Measurements from ENCODE around the gene CYLD. TPM values are rescaled to one million over a fixed set of nuclear protein-coding genes. Genes with fewer than 3 reads are reported as not detected.

The CYLD gene
- total and polyA plus RNA-seq, 7 donors = 7.9 to 45.3 (median 29.6) TPM

GRCh38 chr16:50833929-50834328 is 92.0 kb downstream of the CYLD start:
- WGBS, 2 donors = 83 to 86% methylated on average over 3 of the region's 3 CpGs
- Histone ChIP-seq H3K4me3 (no peak overlapping the region), H3K27me3 (no peaks in the 10 kb centered on the region), H3K36me3 (no peaks in the 10 kb centered on the region), H3K27ac (no peak overlapping the region), H3K4me1 (no peaks in the 10 kb centered on the region), H3K9me3 (no peaks in the 10 kb centered on the region)
- intact Hi-C loops (cut with DNase I) = no loop called here
- DNase-seq = no peak
- no peak for TF ChIP-seq POLR2AphosphoS5 (IDR thresholded peaks at IDR 0.05)
- TF ChIP-seq EP300 (IDR thresholded peaks at IDR 0.05) = no peak
- no peak for TF ChIP-seq POLR2A (IDR thresholded peaks at IDR 0.05)
- TF ChIP-seq CTCF (IDR thresholded peaks at IDR 0.05) = no peak

- H3K27me3 ChIP-seq = peaks cover 0 to 3% (median 0%) of the 10 kb centered on the region in 3 donors
- DNase-seq = no peak
- H3K36me3 ChIP-seq = no peaks in the 10 kb centered on the region
- intact Hi-C loops (cut with DNase I) = no loop called here
- no peaks in the 10 kb centered on the region for H3K9me3 ChIP-seq
- no peak for TF ChIP-seq POLR2A (IDR thresholded peaks at IDR 0.05)
- TF ChIP-seq EP300 (IDR thresholded peaks at IDR 0.05) = no peak
- no peak for TF ChIP-seq CTCF (IDR thresholded peaks at IDR 0.05)
- TF ChIP-seq POLR2AphosphoS5 (IDR thresholded peaks at IDR 0.05) = no peak
- no peak overlapping the region for H3K4me3 ChIP-seq
- no peaks in the 10 kb centered on the region for H3K4me1 ChIP-seq
- no peak overlapping the region for H3K27ac ChIP-seq
- WGBS, 2 donors = 92 to 95% methylated on average over 4 of the region's 4 CpGs
Observed at GRCh38 chr16:50834701-50835100, 92.8 kb downstream of the CYLD start.

- no peak for DNase-seq
- Histone ChIP-seq H3K4me3 (no peak overlapping the region), H3K9me3 (no peaks in the 10 kb centered on the region), H3K36me3 (no peaks in the 10 kb centered on the region), H3K4me1 (no peaks in the 10 kb centered on the region), H3K27me3 (peaks cover 0 to 10% (median 2%) of the 10 kb centered on the region in 3 donors), H3K27ac (no peak overlapping the region)
- no peak for TF ChIP-seq CTCF (IDR thresholded peaks at IDR 0.05)
- TF ChIP-seq POLR2AphosphoS5 (IDR thresholded peaks at IDR 0.05) = no peak
- TF ChIP-seq POLR2A (IDR thresholded peaks at IDR 0.05) = no peak
- intact Hi-C loops (cut with DNase I) = no loop called here
- WGBS, 2 donors = 66 to 73% methylated on average over 10 of the region's 10 CpGs
Observed at GRCh38 chr16:50835358-50836060, 93.6 kb downstream of the CYLD start.

GRCh38 chr16:50836121-50836621 is 94.3 kb downstream of the CYLD start:
- Histone ChIP-seq H3K36me3 (no peaks in the 10 kb centered on the region), H3K27ac (no peak overlapping the region), H3K27me3 (peaks cover 0 to 16% (median 6%) of the 10 kb centered on the region in 3 donors), H3K4me1 (no peaks in the 10 kb centered on the region), H3K4me3 (no peak overlapping the region), H3K9me3 (no peaks in the 10 kb centered on the region)
- no peak for DNase-seq
- intact Hi-C loops (cut with DNase I) = no loop called here
- 72 to 75% methylated on average over 10 of the region's 10 CpGs for WGBS, 2 donors
- TF ChIP-seq CTCF (IDR thresholded peaks at IDR 0.05) = no peak

DNA sequence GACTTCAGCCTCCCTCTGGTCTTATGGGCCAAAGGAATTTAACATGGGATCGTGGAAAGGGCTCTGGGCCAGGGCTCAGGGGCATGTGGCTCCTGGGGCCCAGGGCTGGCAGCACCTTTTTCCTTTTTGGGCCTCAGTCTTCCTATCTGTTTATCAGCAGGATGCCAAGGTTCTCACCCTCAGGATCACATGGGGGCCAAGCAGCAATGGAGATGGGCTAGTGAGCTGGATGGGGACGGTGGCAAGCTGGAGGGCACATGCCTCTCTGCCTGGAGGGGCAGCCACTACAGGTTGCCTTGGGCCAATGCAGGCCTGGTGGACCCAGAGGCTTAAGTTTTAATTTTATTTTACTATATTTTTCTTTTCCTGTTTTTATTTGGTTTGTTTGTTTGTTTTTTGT is 95.4 kb downstream of the CYLD start:
- DNase-seq = no peak
- no peaks in the 10 kb centered on the region for H3K4me1 ChIP-seq
- WGBS, 2 donors = 87 to 89% methylated on average over 2 of the region's 2 CpGs
- no peak overlapping the region for H3K4me3 ChIP-seq
- intact Hi-C loops (cut with DNase I) = no loop called here
- H3K36me3 ChIP-seq = no peaks in the 10 kb centered on the region
- H3K27me3 ChIP-seq = peaks cover 0 to 25% (median 7%) of the 10 kb centered on the region in 3 donors
- H3K9me3 ChIP-seq = no peaks in the 10 kb centered on the region
- H3K27ac ChIP-seq = no peak overlapping the region
- no peak for TF ChIP-seq POLR2AphosphoS5 (IDR thresholded peaks at IDR 0.05)
- no peak for TF ChIP-seq EP300 (IDR thresholded peaks at IDR 0.05)

All from sigmoid colon (tissue), 7 donors.